ENCODE measurements around the gene HECTD1. TPM values are rescaled to one million over a fixed set of nuclear protein-coding genes. Genes with fewer than 3 reads are reported as not detected.

The HECTD1 gene
- total RNA-seq, 2 experiments from 2014 or later: 90.3 to 126 TPM

- Histone ChIP-seq H3K9me3 (ENCODE audit: low read length) (no peaks in the 10 kb centered on the region), H3K27ac (ENCODE audit: low read depth, low read length, poor library complexity, severe bottlenecking) (no peak overlapping the region), H3K4me2 (ENCODE audit: low read length) (no peak overlapping the region), H3K79me2 (ENCODE audit: insufficient read depth, low read depth, low read length) (no peaks in the 10 kb centered on the region), H4K20me1 (ENCODE audit: insufficient read depth, low read length) (no peaks in the 10 kb centered on the region), H3K4me1 (ENCODE audit: insufficient read depth, low read length, poor library complexity, severe bottlenecking) (peaks cover 12% of the 10 kb centered on the region), H2AFZ (ENCODE audit: low read length) (no peak overlapping the region), H3K36me3 (ENCODE audit: insufficient read depth, low read length) (no peaks in the 10 kb centered on the region), H3K9me2 (ENCODE audit: insufficient read depth, low read length) (no peaks in the 10 kb centered on the region), H3K4me3 (ENCODE audit: low read depth, low read length, poor library complexity, severe bottlenecking) (no peak overlapping the region)
- TF ChIP-seq, protein P1, sequence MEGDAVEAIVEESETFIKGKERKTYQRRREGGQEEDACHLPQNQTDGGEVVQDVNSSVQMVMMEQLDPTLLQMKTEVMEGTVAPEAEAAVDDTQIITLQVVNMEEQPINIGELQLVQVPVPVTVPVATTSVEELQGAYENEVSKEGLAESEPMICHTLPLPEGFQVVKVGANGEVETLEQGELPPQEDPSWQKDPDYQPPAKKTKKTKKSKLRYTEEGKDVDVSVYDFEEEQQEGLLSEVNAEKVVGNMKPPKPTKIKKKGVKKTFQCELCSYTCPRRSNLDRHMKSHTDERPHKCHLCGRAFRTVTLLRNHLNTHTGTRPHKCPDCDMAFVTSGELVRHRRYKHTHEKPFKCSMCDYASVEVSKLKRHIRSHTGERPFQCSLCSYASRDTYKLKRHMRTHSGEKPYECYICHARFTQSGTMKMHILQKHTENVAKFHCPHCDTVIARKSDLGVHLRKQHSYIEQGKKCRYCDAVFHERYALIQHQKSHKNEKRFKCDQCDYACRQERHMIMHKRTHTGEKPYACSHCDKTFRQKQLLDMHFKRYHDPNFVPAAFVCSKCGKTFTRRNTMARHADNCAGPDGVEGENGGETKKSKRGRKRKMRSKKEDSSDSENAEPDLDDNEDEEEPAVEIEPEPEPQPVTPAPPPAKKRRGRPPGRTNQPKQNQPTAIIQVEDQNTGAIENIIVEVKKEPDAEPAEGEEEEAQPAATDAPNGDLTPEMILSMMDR (conservative IDR thresholded peaks at IDR 0.05; ENCODE audit: low read length): no peak
- no peak for TF ChIP-seq EZH2phosphoT487 (IDR thresholded peaks at IDR 0.05; ENCODE audit: borderline replicate concordance, low read depth, low read length)
- ChIA-PET POLR2A (interaction anchor here (0.7 to 1.4 kb wide), 2 partner anchors 34 to 46 kb away, joined by 3 to 6 read pairs; partner anchors contain the start of gene STRN3), CTCF (ENCODE audit: unreplicated experiment) (no interaction called here)
- no TSS peak for BruUV-seq (replicated peaks)
- intact Hi-C loops (cut with micrococcal nuclease; ENCODE audit: unreplicated experiment): no loop called here
- DNase-seq (ENCODE audit: low spot score): no peak
Measured at GRCh38 chr14:31060253-31060875, 147.2 kb downstream of the HECTD1 start.

DNA sequence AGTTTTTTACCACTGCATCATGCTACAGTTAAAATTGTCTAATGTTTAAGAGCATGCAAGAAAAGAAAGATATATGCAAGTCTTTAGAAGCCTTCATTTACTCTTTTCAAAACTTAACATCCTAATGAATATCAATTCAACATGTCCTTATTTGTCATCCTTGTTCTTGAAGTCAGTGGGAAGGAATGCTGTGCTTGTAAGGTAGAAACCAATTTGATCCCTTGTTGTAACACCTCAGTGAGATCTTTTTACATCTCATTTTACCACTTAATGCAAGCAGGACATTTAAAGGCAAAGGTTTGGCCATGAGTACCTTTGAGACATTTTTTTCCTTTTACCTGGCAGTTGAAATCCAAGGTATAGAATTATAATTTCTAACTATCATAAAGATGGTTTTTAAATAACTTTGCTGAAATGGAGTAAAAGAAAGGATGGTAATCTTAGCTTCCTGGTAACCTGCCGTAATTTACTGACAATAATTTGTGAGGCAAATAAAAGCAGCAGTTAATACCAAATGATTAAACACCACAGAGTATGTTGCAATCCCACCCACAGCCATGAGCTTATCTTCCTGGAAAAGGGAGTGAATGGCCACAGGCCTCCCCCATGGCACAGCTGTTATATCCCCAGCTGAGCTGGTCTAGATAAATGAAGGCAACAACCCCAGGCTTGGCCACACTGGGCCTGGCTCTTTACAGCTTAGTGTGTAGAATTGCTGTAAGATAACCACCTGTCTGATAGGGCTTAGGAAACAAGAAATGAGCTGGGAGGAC is 148.3 kb downstream of the HECTD1 start:
- BruUV-seq (replicated peaks): no TSS peak

More for the DNA sequence above, 148.3 kb downstream of the HECTD1 start:
- DNase-seq (ENCODE audit: low spot score): no peak
- Histone ChIP-seq H3K4me2 (ENCODE audit: low read length) (0 out of 2 replicates have a peak overlapping the region, but pooled peaks have one; percentile 26), H3K36me3 (ENCODE audit: insufficient read depth, low read length) (no peaks in the 10 kb centered on the region), H3K9me2 (ENCODE audit: insufficient read depth, low read length) (no peaks in the 10 kb centered on the region), H3K4me3 (ENCODE audit: low read depth, low read length, poor library complexity, severe bottlenecking) (no peak overlapping the region), H4K20me1 (ENCODE audit: insufficient read depth, low read length) (no peaks in the 10 kb centered on the region), H3K9me3 (ENCODE audit: low read length) (no peaks in the 10 kb centered on the region), H3K27ac (ENCODE audit: low read depth, low read length, poor library complexity, severe bottlenecking) (no peak overlapping the region), H2AFZ (ENCODE audit: low read length) (no peak overlapping the region; the same call in 1 of the 2 replicates), H3K79me2 (ENCODE audit: insufficient read depth, low read depth, low read length) (no peaks in the 10 kb centered on the region), H3K4me1 (ENCODE audit: insufficient read depth, low read length, poor library complexity, severe bottlenecking) (peaks cover 12% of the 10 kb centered on the region)
- ChIA-PET CTCF (ENCODE audit: unreplicated experiment) (no interaction called here), POLR2A (interaction anchor here (1.4 to 1.5 kb wide), 2 partner anchors 23 to 33 kb away, joined by 4 to 6 read pairs; partner anchors contain the start of gene STRN3)
- intact Hi-C loops (cut with micrococcal nuclease; ENCODE audit: unreplicated experiment): no loop called here
- no peak for TF ChIP-seq EZH2phosphoT487 (IDR thresholded peaks at IDR 0.05; ENCODE audit: borderline replicate concordance, low read depth, low read length)
- TF ChIP-seq, protein P1 (conservative IDR thresholded peaks at IDR 0.05; ENCODE audit: low read length): no peak
